H1 (cell line): ENCODE measurements around the gene PODN. TPM values are rescaled to one million over a fixed set of nuclear protein-coding genes. Genes with fewer than 3 reads are reported as not detected.

Experiments used
- CTCF ChIA-PET: fragments of 300-600 bp; sonication (Branson Sonifier 250); formaldehyde crosslinking; loops from one replicate; lab custom pipeline; 2021; ENCODE audit not compliant: partially characterized antibody; lab: Charles Lee
- POLR2A ChIA-PET: fragments of 300-600 bp; sonication (Branson Sonifier 250); formaldehyde crosslinking; loops from one replicate; lab custom pipeline; 2021; ENCODE audit warnings: inconsistent platforms; ENCODE audit not compliant: partially characterized antibody; lab: Charles Lee
- DNase-seq, 2 experiments: peaks; one replicate each; pipeline versions ENCODE4 v3.0.0 to v3.0.0-alpha.2; 2010 to 2022; ENCODE audit warnings: low spot score in 2 of 2, low read depth in 1 of 2, mixed read lengths in 1 of 2
- FAIRE-seq: peaks from 2 replicates; lab custom pipeline; 2011; peaks lifted over from hg19 to GRCh38; lab: Jason Lieb, UNC
- H2AFZ ChIP-seq: 2 replicates; pipeline ENCODE4 v1.8.1; 2012; ENCODE audit warnings: low read length, inconsistent platforms
- H2AK5ac ChIP-seq: 2 replicates; pipeline ENCODE4 v1.6.1; 2013; ENCODE audit warnings: low read depth, low read length
- H2BK120ac ChIP-seq: replicated peaks from 2 replicates; pipeline ENCODE3; 2013; ENCODE audit warnings: low read depth, low read length, inconsistent platforms
- H2BK12ac ChIP-seq: 2 replicates; pipeline ENCODE4 v1.6.1; 2013; ENCODE audit warnings: low read depth, low read length
- H2BK15ac ChIP-seq: 2 replicates; pipeline ENCODE4 v1.6.1; 2013; ENCODE audit warnings: low read length
- H2BK20ac ChIP-seq: 2 replicates; pipeline ENCODE4 v1.6.1; 2013; ENCODE audit warnings: low read length
- H2BK5ac ChIP-seq: 2 replicates; pipeline ENCODE4 v1.6.1; 2013; ENCODE audit warnings: low read depth, low read length
- H3K14ac ChIP-seq: 2 replicates; pipeline ENCODE4 v1.6.1; 2013; ENCODE audit warnings: inconsistent platforms; ENCODE audit not compliant: insufficient read length
- H3K18ac ChIP-seq: 2 replicates; pipeline ENCODE4 v1.6.1; 2013; ENCODE audit warnings: low read length; ENCODE audit errors: extremely low read depth
- H3K23ac ChIP-seq: 2 replicates; pipeline ENCODE4 v1.6.1; 2013; ENCODE audit warnings: inconsistent platforms; ENCODE audit not compliant: insufficient read length
- H3K23me2 ChIP-seq: 2 replicates; pipeline ENCODE4 v1.6.1; 2013; ENCODE audit warnings: low read depth, low read length
- H3K27ac ChIP-seq: 2 replicates; pipeline ENCODE4 v1.6.1; 2011; ENCODE audit warnings: low read depth, low read length, inconsistent platforms
- H3K27me3 ChIP-seq, 4 experiments: replicated peaks in 1 of 4; 1 replicate in 1 of 4; 2 replicates in 3 of 4; pipeline versions ENCODE4 v1.6.1 to v1.8.1; 2011 to 2013; ENCODE audit warnings: low read length in 3 of 4, mild to moderate bottlenecking in 3 of 4, inconsistent platforms in 2 of 4, mixed read lengths in 2 of 4, moderate library complexity in 1 of 4; ENCODE audit not compliant: control insufficient read depth in 3 of 4, insufficient read depth in 3 of 4; ENCODE audit errors: extremely low read depth in 1 of 4
- H3K36me3 ChIP-seq, 4 experiments: 2 replicates each; pipeline versions ENCODE4 v1.6.1 to v1.8.1; 2011 to 2013; ENCODE audit warnings: mild to moderate bottlenecking in 4 of 4, low read length in 3 of 4, moderate library complexity in 2 of 4, control low read depth in 1 of 4, inconsistent platforms in 1 of 4; ENCODE audit not compliant: insufficient read depth in 4 of 4, control insufficient read depth in 2 of 4
- H3K4ac ChIP-seq: replicated peaks from 2 replicates; pipeline ENCODE3; 2013; ENCODE audit warnings: low read length, low read depth, mixed read lengths, inconsistent platforms; ENCODE audit not compliant: insufficient read length
- H3K4me1 ChIP-seq, 4 experiments: replicated peaks in 1 of 4; 1 replicate in 1 of 4; 2 replicates in 3 of 4; pipeline versions ENCODE4 v1.6.1 to v1.8.1; 2011 to 2013; ENCODE audit warnings: low read length in 3 of 4, inconsistent platforms in 2 of 4, mixed read lengths in 1 of 4; ENCODE audit not compliant: insufficient read depth in 4 of 4, control insufficient read depth in 3 of 4
- H3K4me2 ChIP-seq, 2 experiments: 2 replicates each; pipeline versions ENCODE4 v1.6.1 to v1.8.1; 2011 to 2013; ENCODE audit warnings: low read depth in 2 of 2, low read length in 2 of 2, control low read depth in 1 of 2, inconsistent platforms in 1 of 2, mild to moderate bottlenecking in 1 of 2; ENCODE audit not compliant: insufficient read depth in 1 of 2
- H3K4me3 ChIP-seq, 4 experiments: fragments of 200-600, 300-600 bp in 1 of 4; sonication (generic), shearing (Covaris generic), sonication (Bioruptor Twin) in 1 of 4; 2 replicates each; pipeline versions ENCODE4 v1.5.1 to v1.8.1; 2011 to 2016; ENCODE audit warnings: low read length in 4 of 4, low read depth in 3 of 4, control low read depth in 2 of 4, inconsistent platforms in 2 of 4, mild to moderate bottlenecking in 2 of 4, mixed read lengths in 1 of 4, moderate library complexity in 1 of 4; ENCODE audit not compliant: insufficient read depth in 2 of 4; ENCODE audit errors: extremely low read depth in 1 of 4
- H3K56ac ChIP-seq: replicated peaks from 2 replicates; pipeline ENCODE3; 2013; ENCODE audit warnings: low read depth, mild to moderate bottlenecking, mixed read lengths, low read length, inconsistent platforms; ENCODE audit not compliant: insufficient read length
- H3K79me1 ChIP-seq: 2 replicates; pipeline ENCODE4 v1.6.1; 2013; ENCODE audit warnings: low read depth, low read length, control low read depth
- H3K79me2 ChIP-seq, 2 experiments: 2 replicates each; pipeline versions ENCODE4 v1.6.1 to v1.8.1; 2012 to 2013; ENCODE audit warnings: low read length in 2 of 2, mild to moderate bottlenecking in 2 of 2, inconsistent platforms in 1 of 2; ENCODE audit not compliant: insufficient read depth in 2 of 2, control insufficient read depth in 1 of 2
- H3K9ac ChIP-seq, 4 experiments: replicated peaks in 1 of 4; 1 replicate in 1 of 4; 2 replicates in 3 of 4; pipeline versions ENCODE4 v1.6.1 to v1.8.1; 2011 to 2013; ENCODE audit warnings: low read depth in 3 of 4, low read length in 3 of 4, control low read depth in 2 of 4, mild to moderate bottlenecking in 2 of 4, moderate library complexity in 2 of 4, inconsistent platforms in 1 of 4; ENCODE audit errors: extremely low read depth in 1 of 4
- H3K9me3 ChIP-seq, 2 experiments: 2 replicates each; pipeline versions ENCODE4 v1.6.1 to v1.8.1; 2012 to 2013; ENCODE audit warnings: mild to moderate bottlenecking in 2 of 2, moderate library complexity in 2 of 2, control low read depth in 1 of 2, inconsistent platforms in 1 of 2, low read depth in 1 of 2, low read length in 1 of 2, mixed read lengths in 1 of 2; ENCODE audit not compliant: insufficient read depth in 2 of 2
- H4K20me1 ChIP-seq, 2 experiments: replicated peaks in 1 of 2; 2 replicates each; pipeline versions ENCODE3 to v1.8.1; 2011 to 2013; ENCODE audit warnings: inconsistent platforms in 2 of 2, low read length in 2 of 2, mild to moderate bottlenecking in 1 of 2; ENCODE audit not compliant: insufficient read depth in 2 of 2, control insufficient read depth in 1 of 2
- H4K5ac ChIP-seq: 2 replicates; pipeline ENCODE4 v1.6.1; 2013; ENCODE audit warnings: low read length, low read depth, mixed read lengths, inconsistent platforms; ENCODE audit not compliant: insufficient read length
- H4K8ac ChIP-seq: 2 replicates; pipeline ENCODE4 v1.8.0; 2013; ENCODE audit warnings: mild to moderate bottlenecking, moderate library complexity, low read length, inconsistent platforms; ENCODE audit not compliant: insufficient read depth; ENCODE audit errors: extremely low read depth
- H4K91ac ChIP-seq: replicated peaks from 2 replicates; pipeline ENCODE3; 2013; ENCODE audit warnings: low read length, mixed read lengths, inconsistent platforms; ENCODE audit not compliant: insufficient read length
- ATF3 ChIP-seq: IDR thresholded peaks from 2 replicates; pipeline ENCODE4 v1.6.1; 2011; ENCODE audit warnings: low read depth, mild to moderate bottlenecking, low read length; ENCODE audit not compliant: insufficient read depth
- BACH1 ChIP-seq: IDR thresholded peaks from 2 replicates; pipeline ENCODE4 v1.6.1; 2012; ENCODE audit warnings: low read length, improper control_type of control experiment
- CHD2 ChIP-seq: IDR thresholded peaks from 2 replicates; pipeline ENCODE4 v1.6.1; 2012; ENCODE audit warnings: low read length, improper control_type of control experiment
- EP300 ChIP-seq, 2 experiments: IDR thresholded peaks; 1 replicate in 1 of 2; 2 replicates in 1 of 2; pipeline ENCODE4 v1.6.1; 2011 to 2012; ENCODE audit warnings: low read depth in 2 of 2, low read length in 2 of 2, mild to moderate bottlenecking in 2 of 2, borderline replicate concordance in 1 of 2, inconsistent platforms in 1 of 2, moderate library complexity in 1 of 2
- EZH2 ChIP-seq: fragments of 200-600 bp; sonication (generic); IDR thresholded peaks from 2 replicates; pipeline ENCODE4 v1.7.1; 2012; ENCODE audit warnings: low read depth, mild to moderate bottlenecking, moderate library complexity, low read length, inconsistent platforms; ENCODE audit not compliant: severe bottlenecking
- JUND ChIP-seq: IDR thresholded peaks from 2 replicates; pipeline ENCODE4 v1.6.1; 2011; ENCODE audit warnings: mild to moderate bottlenecking, improper control_type of control experiment, low read length
- PHF8 ChIP-seq: fragments of 200-600 bp; sonication (generic); conservative IDR thresholded peaks from 2 replicates; pipeline ENCODE4 v1.7.1; 2012; ENCODE audit warnings: low read depth, mild to moderate bottlenecking, inconsistent platforms, low read length, moderate library complexity
- RAD21 ChIP-seq, 2 experiments: IDR thresholded peaks in 1 of 2; conservative IDR thresholded peaks in 1 of 2; 2 replicates each; pipeline ENCODE4 v1.6.1; 2011; ENCODE audit warnings: low read depth in 2 of 2, low read length in 2 of 2, improper control_type of control experiment in 1 of 2, inconsistent platforms in 1 of 2, mild to moderate bottlenecking in 1 of 2, moderate library complexity in 1 of 2
- RXRA ChIP-seq: IDR thresholded peaks from 2 replicates; pipeline ENCODE4 v1.6.1; 2011; ENCODE audit warnings: low read depth, mild to moderate bottlenecking, low read length, moderate library complexity; ENCODE audit not compliant: insufficient read depth
- SIRT6 ChIP-seq: IDR thresholded peaks from one replicate; pipeline ENCODE4 v1.7.1; 2012; ENCODE audit warnings: low read length, inconsistent platforms
- SP2 ChIP-seq: IDR thresholded peaks from 2 replicates; pipeline ENCODE4 v1.6.1; 2012; ENCODE audit warnings: mild to moderate bottlenecking, low read length, inconsistent platforms
- WGBS, 2 experiments: shearing (Covaris generic) in 1 of 2; methylation state at CpG; one replicate each; pipeline versions ENCODE4 v1.1.6 to v1.1.7; 2013 to 2015; ENCODE audit warnings: low lambda C conversion rate in 2 of 2, mixed read lengths in 2 of 2, inconsistent platforms in 1 of 2, low coverage in 1 of 2, missing lambda C conversion rate in 1 of 2; ENCODE audit not compliant: insufficient replicate concordance in 2 of 2, insufficient coverage in 1 of 2, insufficient read length in 1 of 2; ENCODE audit errors: extremely low coverage in 1 of 2, missing lambda C conversion rate in 1 of 2; 5-methylcytosine and 5-hydroxymethylcytosine counted together
- polyA plus RNA-seq, 7 experiments: library from polyadenylated mRNA; depleted of rRNA in 3 of 7; stranded (reverse) in 5 of 7; unstranded in 2 of 7; fragments of >200 nt in 5 of 7; fragments of 200-250 nt in 2 of 7; gene quantifications; 1 replicate in 5 of 7; 2 replicates in 1 of 7; 4 replicates in 1 of 7; pipeline versions ENCODE4 v1.2.1 to v1.2.3, GENCODE V29; 2011 to 2013; ENCODE audit warnings: missing spikeins in 2 of 7, mixed read lengths in 2 of 7
- total RNA-seq: library from RNA; stranded (reverse); fragmentation: NEBNext Ultra II Directional; extraction: Animal tissue kit (Norgen Biotek cat#: 25700); gene quantifications from 2 replicates; pipeline ENCODE4 v1.2.1, GENCODE V29; 2021

The PODN gene
- total and polyA plus RNA-seq, 2 of the 8 experiments (the other 6 are each of a cell fraction or from before 2014, with no cell fraction given): 0.11 to 0.17 TPM

GRCh38 chr1:53088616-53089300, 26.7 kb downstream of the PODN start:
- Histone ChIP-seq H3K4me1 (peaks cover 0 to 5% (median 0%) of the 10 kb centered on the region in 4 experiments; a peak in 5 of 7 replicates), H3K27ac (no peak overlapping the region), H3K18ac (no peak overlapping the region), H3K9ac (no peak overlapping the region), H2BK120ac (no peak overlapping the region), H3K4me2 (no peak overlapping the region), H3K36me3 (no peaks in the 10 kb centered on the region), H2BK12ac (no peak overlapping the region), H3K23ac (no peak overlapping the region), H4K5ac (no peak overlapping the region), H4K20me1 (no peaks in the 10 kb centered on the region), H3K14ac (no peak overlapping the region), H2AK5ac (no peak overlapping the region), H3K9me3 (no peaks in the 10 kb centered on the region), H3K23me2 (no peaks in the 10 kb centered on the region), H2AFZ (no peak overlapping the region), H3K4me3 (no peak overlapping the region), H2BK20ac (no peak overlapping the region), H2BK15ac (no peak overlapping the region), H2BK5ac (no peak overlapping the region), H3K4ac (no peak overlapping the region), H3K79me2 (no peaks in the 10 kb centered on the region), H4K8ac (no peak overlapping the region), H3K79me1 (no peaks in the 10 kb centered on the region), H3K56ac (no peak overlapping the region), H4K91ac (no peak overlapping the region), H3K27me3 (no peaks in the 10 kb centered on the region)
- 89% methylated on average over 19 of the region's 19 CpGs; no CpG with 5 or more reads in 1 of the 2 experiments for WGBS, 2 experiments
- ChIA-PET POLR2A (interaction anchor here (0.9 kb wide), 1 partner anchor 11 kb away, joined by 4 read pairs; no protein-coding TSS in a partner anchor), CTCF (interaction anchor here (0.7 to 3.5 kb wide), 8 partner anchors 11 to 96 kb away, joined by 3 to 23 read pairs (median 6); no protein-coding TSS in a partner anchor)
- no peak for DNase-seq
- FAIRE-seq: no peak
- no peak for TF ChIP-seq RXRA
- TF ChIP-seq EP300 (IDR thresholded peaks at IDR 0.05; ENCODE audit: borderline replicate concordance in 1 of 2, low read depth in 2 of 2, low read length in 2 of 2): no peak
- no peak for TF ChIP-seq JUND
- no peak for TF ChIP-seq SIRT6
- TF ChIP-seq EZH2: no peak
- TF ChIP-seq PHF8: no peak
- TF ChIP-seq CHD2: no peak
- no peak for TF ChIP-seq BACH1
- no peak for TF ChIP-seq SP2
- no peak for TF ChIP-seq RAD21 (IDR thresholded peaks at IDR 0.05 in 1 of 2, conservative IDR thresholded peaks at IDR 0.05 in 1 of 2; ENCODE audit: low read depth in 2 of 2, low read length in 2 of 2)
- no peak for TF ChIP-seq ATF3
